Testis (tissue), 2 donors: ENCODE results near the gene MACF1.

Source experiments
- POLR2A ChIP-seq: fragments of 450-650 bp; IDR thresholded peaks from one replicate; pipeline ENCODE4 v1.6.1; 2017; ENCODE audit warnings: antibody characterized with exemption, mild to moderate bottlenecking, moderate library complexity
- TF ChIP-seq, protein P1 (sequence below), 3 experiments: fragments of 450-650 bp in 2 of 3; fragments of 200-600 bp in 1 of 3; sonication (generic) in 1 of 3; IDR thresholded peaks; one replicate each; pipeline ENCODE4 v1.5.1; 2016 to 2019; ENCODE audit warnings: antibody characterized with exemption in 3 of 3, mild to moderate bottlenecking in 2 of 3, moderate library complexity in 1 of 3

DNA sequence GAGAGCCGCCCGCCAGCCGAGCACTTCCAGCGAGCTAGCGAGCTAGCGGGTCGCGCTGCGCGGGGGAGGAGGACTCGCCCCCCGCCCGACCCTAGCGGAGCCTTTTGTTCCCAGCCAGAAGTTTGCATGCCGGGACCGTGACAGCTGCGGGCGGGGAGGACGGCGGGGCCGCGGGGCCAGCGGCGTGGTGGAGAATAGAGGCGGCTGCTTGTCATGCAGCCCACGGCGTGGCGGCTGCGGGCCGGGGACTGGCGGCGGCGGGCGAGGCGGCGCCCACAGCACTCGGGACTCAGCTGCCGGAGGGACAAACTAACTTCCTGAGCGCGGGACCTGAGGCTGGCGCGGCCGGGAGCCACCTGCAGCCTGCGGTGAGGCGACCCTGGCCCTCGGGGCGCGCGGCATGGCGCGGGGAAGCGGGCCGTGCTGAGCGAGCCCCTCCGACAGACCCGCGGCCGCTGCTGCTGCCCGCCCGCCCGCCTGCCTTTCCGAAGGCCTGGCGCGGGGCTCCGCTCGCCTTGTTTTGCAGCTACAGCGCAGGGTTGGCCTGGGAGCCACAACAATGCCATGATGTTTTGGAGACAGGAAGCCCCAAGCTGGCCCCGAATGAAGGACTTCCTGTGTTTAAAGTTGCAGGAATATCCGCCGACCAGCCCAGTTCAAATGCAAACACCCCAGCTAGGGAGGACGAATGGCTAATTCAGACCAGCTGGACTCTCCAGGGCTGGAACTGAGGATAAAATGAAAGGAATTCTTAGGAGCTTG, 204.7 kb downstream of the MACF1 start:
- TF ChIP-seq, protein P1, sequence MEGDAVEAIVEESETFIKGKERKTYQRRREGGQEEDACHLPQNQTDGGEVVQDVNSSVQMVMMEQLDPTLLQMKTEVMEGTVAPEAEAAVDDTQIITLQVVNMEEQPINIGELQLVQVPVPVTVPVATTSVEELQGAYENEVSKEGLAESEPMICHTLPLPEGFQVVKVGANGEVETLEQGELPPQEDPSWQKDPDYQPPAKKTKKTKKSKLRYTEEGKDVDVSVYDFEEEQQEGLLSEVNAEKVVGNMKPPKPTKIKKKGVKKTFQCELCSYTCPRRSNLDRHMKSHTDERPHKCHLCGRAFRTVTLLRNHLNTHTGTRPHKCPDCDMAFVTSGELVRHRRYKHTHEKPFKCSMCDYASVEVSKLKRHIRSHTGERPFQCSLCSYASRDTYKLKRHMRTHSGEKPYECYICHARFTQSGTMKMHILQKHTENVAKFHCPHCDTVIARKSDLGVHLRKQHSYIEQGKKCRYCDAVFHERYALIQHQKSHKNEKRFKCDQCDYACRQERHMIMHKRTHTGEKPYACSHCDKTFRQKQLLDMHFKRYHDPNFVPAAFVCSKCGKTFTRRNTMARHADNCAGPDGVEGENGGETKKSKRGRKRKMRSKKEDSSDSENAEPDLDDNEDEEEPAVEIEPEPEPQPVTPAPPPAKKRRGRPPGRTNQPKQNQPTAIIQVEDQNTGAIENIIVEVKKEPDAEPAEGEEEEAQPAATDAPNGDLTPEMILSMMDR (IDR thresholded peaks at IDR 0.05): no peak
- TF ChIP-seq POLR2A: no peak
